ENCODE results near the gene PPP1R13B. TPM values are rescaled to one million over a fixed set of nuclear protein-coding genes. Genes with fewer than 3 reads are reported as not detected.
"Not testable (repeated sequence)": the region's sequence is repeated elsewhere in the genome, so short reads cannot be mapped to it uniquely, and the experiment has no call there.

Gene PPP1R13B
- total RNA-seq, 1 experiment from 2014 or later, result 19.0 TPM

- in situ Hi-C loops (cut with HindIII; ENCODE audit: low pct_unique_long_range_greater_than_20kb, low sequenced_read_pairs) (no loop called here), intact Hi-C loops (cut with micrococcal nuclease; ENCODE audit: unreplicated experiment) (no loop called here)
- Histone ChIP-seq H3K9me3 (ENCODE audit: control insufficient read depth, insufficient read depth, low read depth, low read length) (no peaks in the 10 kb centered on the region), H3K27me3 (ENCODE audit: control insufficient read depth, insufficient read depth, low read length) (no peaks in the 10 kb centered on the region), H3K27ac (ENCODE audit: low read length) (no peak overlapping the region), H3K4me1 (ENCODE audit: control insufficient read depth, insufficient read depth, low read length) (no peaks in the 10 kb centered on the region), H3K36me3 (ENCODE audit: control insufficient read depth, insufficient read depth, low read length) (no peaks in the 10 kb centered on the region), H3K4me3 (ENCODE audit: low read depth in 2 of 2, low read length in 2 of 2) (no peak overlapping the region)
- DNase-seq (ENCODE audit: low read depth, low spot score), result no peak
- no peak for TF ChIP-seq POLR2AphosphoS5 (IDR thresholded peaks at IDR 0.05; ENCODE audit: low read depth, low read length)
- TF ChIP-seq, protein P1, sequence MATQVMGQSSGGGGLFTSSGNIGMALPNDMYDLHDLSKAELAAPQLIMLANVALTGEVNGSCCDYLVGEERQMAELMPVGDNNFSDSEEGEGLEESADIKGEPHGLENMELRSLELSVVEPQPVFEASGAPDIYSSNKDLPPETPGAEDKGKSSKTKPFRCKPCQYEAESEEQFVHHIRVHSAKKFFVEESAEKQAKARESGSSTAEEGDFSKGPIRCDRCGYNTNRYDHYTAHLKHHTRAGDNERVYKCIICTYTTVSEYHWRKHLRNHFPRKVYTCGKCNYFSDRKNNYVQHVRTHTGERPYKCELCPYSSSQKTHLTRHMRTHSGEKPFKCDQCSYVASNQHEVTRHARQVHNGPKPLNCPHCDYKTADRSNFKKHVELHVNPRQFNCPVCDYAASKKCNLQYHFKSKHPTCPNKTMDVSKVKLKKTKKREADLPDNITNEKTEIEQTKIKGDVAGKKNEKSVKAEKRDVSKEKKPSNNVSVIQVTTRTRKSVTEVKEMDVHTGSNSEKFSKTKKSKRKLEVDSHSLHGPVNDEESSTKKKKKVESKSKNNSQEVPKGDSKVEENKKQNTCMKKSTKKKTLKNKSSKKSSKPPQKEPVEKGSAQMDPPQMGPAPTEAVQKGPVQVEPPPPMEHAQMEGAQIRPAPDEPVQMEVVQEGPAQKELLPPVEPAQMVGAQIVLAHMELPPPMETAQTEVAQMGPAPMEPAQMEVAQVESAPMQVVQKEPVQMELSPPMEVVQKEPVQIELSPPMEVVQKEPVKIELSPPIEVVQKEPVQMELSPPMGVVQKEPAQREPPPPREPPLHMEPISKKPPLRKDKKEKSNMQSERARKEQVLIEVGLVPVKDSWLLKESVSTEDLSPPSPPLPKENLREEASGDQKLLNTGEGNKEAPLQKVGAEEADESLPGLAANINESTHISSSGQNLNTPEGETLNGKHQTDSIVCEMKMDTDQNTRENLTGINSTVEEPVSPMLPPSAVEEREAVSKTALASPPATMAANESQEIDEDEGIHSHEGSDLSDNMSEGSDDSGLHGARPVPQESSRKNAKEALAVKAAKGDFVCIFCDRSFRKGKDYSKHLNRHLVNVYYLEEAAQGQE (IDR thresholded peaks at IDR 0.05; ENCODE audit: insufficient read depth in 1 of 2, low read depth in 2 of 2, low read length in 1 of 2), result no peak
- no peak for TF ChIP-seq SIN3A (IDR thresholded peaks at IDR 0.05; ENCODE audit: borderline replicate concordance, insufficient read depth, low read depth, low read length)
- no peak for TF ChIP-seq TCF7L2 (IDR thresholded peaks at IDR 0.05; ENCODE audit: low read depth, low read length)
- TF ChIP-seq, protein P2, sequence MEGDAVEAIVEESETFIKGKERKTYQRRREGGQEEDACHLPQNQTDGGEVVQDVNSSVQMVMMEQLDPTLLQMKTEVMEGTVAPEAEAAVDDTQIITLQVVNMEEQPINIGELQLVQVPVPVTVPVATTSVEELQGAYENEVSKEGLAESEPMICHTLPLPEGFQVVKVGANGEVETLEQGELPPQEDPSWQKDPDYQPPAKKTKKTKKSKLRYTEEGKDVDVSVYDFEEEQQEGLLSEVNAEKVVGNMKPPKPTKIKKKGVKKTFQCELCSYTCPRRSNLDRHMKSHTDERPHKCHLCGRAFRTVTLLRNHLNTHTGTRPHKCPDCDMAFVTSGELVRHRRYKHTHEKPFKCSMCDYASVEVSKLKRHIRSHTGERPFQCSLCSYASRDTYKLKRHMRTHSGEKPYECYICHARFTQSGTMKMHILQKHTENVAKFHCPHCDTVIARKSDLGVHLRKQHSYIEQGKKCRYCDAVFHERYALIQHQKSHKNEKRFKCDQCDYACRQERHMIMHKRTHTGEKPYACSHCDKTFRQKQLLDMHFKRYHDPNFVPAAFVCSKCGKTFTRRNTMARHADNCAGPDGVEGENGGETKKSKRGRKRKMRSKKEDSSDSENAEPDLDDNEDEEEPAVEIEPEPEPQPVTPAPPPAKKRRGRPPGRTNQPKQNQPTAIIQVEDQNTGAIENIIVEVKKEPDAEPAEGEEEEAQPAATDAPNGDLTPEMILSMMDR (IDR thresholded peaks at IDR 0.05), result no peak
- no TSS peak for BruUV-seq (replicated peaks)
- no peak for ATAC-seq
- ChIA-PET POLR2A (no interaction called here), CTCF (no interaction called here)
Observed at GRCh38 chr14:103801459-103801858, 45.9 kb downstream of the PPP1R13B start.

DNA sequence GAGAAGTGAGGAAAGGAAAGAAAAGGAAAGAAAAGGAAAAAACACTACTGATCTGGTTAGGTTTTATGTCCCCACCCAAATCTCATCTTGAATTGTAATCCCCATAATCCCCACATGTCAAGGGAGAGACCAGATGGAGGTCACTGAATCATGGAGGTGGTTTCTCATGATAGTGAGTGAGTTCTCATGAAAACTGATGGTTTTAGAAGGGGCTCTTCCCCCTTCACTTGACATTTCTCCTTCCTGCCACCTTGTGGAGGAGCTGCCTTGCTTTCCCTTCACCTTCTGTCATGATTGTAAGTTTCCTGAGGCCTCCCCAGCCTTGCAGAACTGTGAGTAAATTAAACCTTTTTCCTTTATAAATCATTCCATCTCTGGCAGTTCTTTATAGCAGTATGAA, 54.2 kb downstream of the PPP1R13B start:
- H3K4me1 ChIP-seq (ENCODE audit: control insufficient read depth, insufficient read depth, low read length); H3K36me3 ChIP-seq (ENCODE audit: control insufficient read depth, insufficient read depth, low read length); H3K27ac ChIP-seq (ENCODE audit: low read length); DNase-seq (ENCODE audit: low read depth, low spot score); intact Hi-C loops (cut with micrococcal nuclease; ENCODE audit: unreplicated experiment); ATAC-seq; H3K27me3 ChIP-seq (ENCODE audit: control insufficient read depth, insufficient read depth, low read length); POLR2A ChIA-PET; H3K9me3 ChIP-seq (ENCODE audit: control insufficient read depth, insufficient read depth, low read depth, low read length); in situ Hi-C loops (cut with HindIII; ENCODE audit: low pct_unique_long_range_greater_than_20kb, low sequenced_read_pairs); H3K4me3 ChIP-seq (ENCODE audit: low read depth in 2 of 2, low read length in 2 of 2); BruUV-seq (replicated peaks): not testable (repeated sequence)
- CTCF ChIA-PET, result interaction anchor here (0.7 kb wide), 1 partner anchor 24 kb away, joined by 3 read pairs; no protein-coding TSS in a partner anchor

- CTCF ChIA-PET, result no interaction called here
- TF ChIP-seq, protein P2 (IDR thresholded peaks at IDR 0.05), result no peak
- no peak for TF ChIP-seq POLR2AphosphoS5 (IDR thresholded peaks at IDR 0.05; ENCODE audit: low read depth, low read length)
- H3K9me3 ChIP-seq (ENCODE audit: control insufficient read depth, insufficient read depth, low read depth, low read length), result no peaks in the 10 kb centered on the region
- no peaks in the 10 kb centered on the region for H3K36me3 ChIP-seq (ENCODE audit: control insufficient read depth, insufficient read depth, low read length)
- POLR2A ChIA-PET, result no interaction called here
- no peaks in the 10 kb centered on the region for H3K4me1 ChIP-seq (ENCODE audit: control insufficient read depth, insufficient read depth, low read length)
- no peaks in the 10 kb centered on the region for H3K27me3 ChIP-seq (ENCODE audit: control insufficient read depth, insufficient read depth, low read length)
- H3K4me3 ChIP-seq (ENCODE audit: low read depth in 2 of 2, low read length in 2 of 2), result no peak overlapping the region
- in situ Hi-C loops (cut with HindIII; ENCODE audit: low pct_unique_long_range_greater_than_20kb, low sequenced_read_pairs) (no loop called here), intact Hi-C loops (cut with micrococcal nuclease; ENCODE audit: unreplicated experiment) (no loop called here)
- no peak for ATAC-seq
- no peak overlapping the region for H3K27ac ChIP-seq (ENCODE audit: low read length)
- DNase-seq (ENCODE audit: low read depth, low spot score), result no peak
- no TSS peak for BruUV-seq (replicated peaks)
Observed at GRCh38 chr14:103788086-103788485, 59.3 kb downstream of the PPP1R13B start.
